Hepatocyte (in vitro differentiated cells): ENCODE data around the gene KIF7. TPM values are rescaled to one million over a fixed set of nuclear protein-coding genes. Genes with fewer than 3 reads are reported as not detected.

ENCODE experiments used
- DNase-seq: peaks from one replicate; pipeline ENCODE4 v3.0.0-alpha.2; 2016; ENCODE audit warnings: low spot score
- H2AFZ ChIP-seq: fragments of 200-600 bp; sonication (generic); 2 replicates; pipeline ENCODE4 v1.6.0; 2016; ENCODE audit warnings: antibody characterized with exemption, mild to moderate bottlenecking
- H3K27ac ChIP-seq: fragments of 200-600 bp; sonication (generic); 2 replicates; pipeline ENCODE4 v1.5.1; 2016; ENCODE audit warnings: mild to moderate bottlenecking
- H3K27me3 ChIP-seq: fragments of 200-600 bp; sonication (generic); 2 replicates; pipeline ENCODE4 v1.6.1; 2016
- H3K36me3 ChIP-seq: fragments of 200-600 bp; sonication (generic); replicated peaks from 2 replicates; pipeline ENCODE4 v1.5.1; 2016; ENCODE audit warnings: low read depth; ENCODE audit not compliant: insufficient read depth
- H3K4me1 ChIP-seq: fragments of 200-600 bp; sonication (generic); 2 replicates; pipeline ENCODE4 v1.5.1; 2016; ENCODE audit warnings: mild to moderate bottlenecking, moderate library complexity; ENCODE audit not compliant: insufficient read depth
- H3K4me2 ChIP-seq: fragments of 200-600 bp; sonication (generic); 2 replicates; pipeline ENCODE4 v1.6.0; 2016
- H3K4me3 ChIP-seq: fragments of 200-600 bp; sonication (generic); 2 replicates; pipeline ENCODE4 v1.5.1; 2016; ENCODE audit warnings: mild to moderate bottlenecking
- H3K79me2 ChIP-seq: fragments of 200-600 bp; sonication (generic); 2 replicates; pipeline ENCODE4 v1.6.0; 2017; ENCODE audit warnings: mild to moderate bottlenecking
- H3K9me2 ChIP-seq: fragments of 200-600 bp; sonication (generic); replicated peaks from 2 replicates; pipeline ENCODE4 v1.6.0; 2017; ENCODE audit warnings: mild to moderate bottlenecking; ENCODE audit not compliant: insufficient read depth
- H3K9me3 ChIP-seq: fragments of 200-600 bp; sonication (generic); 2 replicates; pipeline ENCODE4 v1.5.1; 2016; ENCODE audit warnings: low read depth, mild to moderate bottlenecking
- H4K20me1 ChIP-seq: fragments of 200-600 bp; sonication (generic); 2 replicates; pipeline ENCODE4 v1.6.0; 2016; ENCODE audit warnings: mild to moderate bottlenecking; ENCODE audit not compliant: insufficient read depth, poor library complexity, severe bottlenecking
- CTCF ChIP-seq: fragments of 200-600 bp; sonication (generic); IDR thresholded peaks from 2 replicates; pipeline ENCODE4 v1.5.1; 2016; ENCODE audit warnings: antibody characterized with exemption, mild to moderate bottlenecking; ENCODE audit not compliant: poor library complexity
- EZH2 ChIP-seq: fragments of 200-600 bp; sonication (generic); IDR thresholded peaks from 2 replicates; pipeline ENCODE4 v1.6.1; 2016; ENCODE audit warnings: antibody characterized with exemption, mild to moderate bottlenecking, borderline replicate concordance
- EZH2phosphoT487 ChIP-seq: fragments of 200-600 bp; sonication (generic); IDR thresholded peaks from one replicate; pipeline ENCODE4 v1.6.1; 2018; ENCODE audit warnings: antibody characterized with exemption, mild to moderate bottlenecking, low read depth, moderate library complexity; ENCODE audit not compliant: unreplicated experiment, severe bottlenecking
- WGBS: methylation state at CpG from one replicate; pipeline ENCODE4 v1.1.6; 2016; ENCODE audit warnings: low lambda C conversion rate; ENCODE audit errors: missing lambda C conversion rate; 5-methylcytosine and 5-hydroxymethylcytosine counted together
- polyA plus RNA-seq: library from polyadenylated mRNA; unstranded; fragments of >200 nt; fragmentation: Nextera tagmentation; extraction: Ambion mirVana; gene quantifications from 2 replicates; pipeline ENCODE4 v1.2.1, GENCODE V29; 2016
- total RNA-seq: library from RNA; depleted of rRNA; stranded (reverse); fragments of >200 nt; gene quantifications from 2 replicates; pipeline ENCODE4 v1.2.3, GENCODE V29; 2014

KIF7 gene
- total and polyA plus RNA-seq, 2 experiments from 2014 or later, result 3.1 to 5.3 TPM

- TF ChIP-seq EZH2phosphoT487 (no peak), CTCF (no peak), EZH2 (no peak)
- Histone ChIP-seq H3K27ac (peak overlapping the region; percentile 79), H3K4me2 (peak overlapping the region; percentile 53), H3K9me3 (no peaks in the 10 kb centered on the region), H3K9me2 (no peaks in the 10 kb centered on the region), H2AFZ (peak overlapping the region; percentile 53), H4K20me1 (no peaks in the 10 kb centered on the region), H3K79me2 (no peaks in the 10 kb centered on the region), H3K4me3 (no peak overlapping the region), H3K36me3 (no peaks in the 10 kb centered on the region), H3K27me3 (no peaks in the 10 kb centered on the region), H3K4me1 (peaks cover 12% of the 10 kb centered on the region)
- 53% methylated on average over 11 of the region's 11 CpGs for WGBS
- DNase-seq, result peak; percentile 72
These were observed 7.8 kb upstream of the KIF7 start for GRCh38 chr15:89662893-89663626.

- no peaks in the 10 kb centered on the region for H3K9me3 ChIP-seq
- no peak overlapping the region for H2AFZ ChIP-seq
- H3K9me2 ChIP-seq, result no peaks in the 10 kb centered on the region
- no peak overlapping the region for H3K4me3 ChIP-seq
- 95% methylated on average over 2 of the region's 2 CpGs for WGBS
- no peaks in the 10 kb centered on the region for H3K79me2 ChIP-seq
- H3K27ac ChIP-seq, result no peak overlapping the region
- no peaks in the 10 kb centered on the region for H3K27me3 ChIP-seq
- peaks cover 6% of the 10 kb centered on the region for H3K4me1 ChIP-seq
- no peaks in the 10 kb centered on the region for H4K20me1 ChIP-seq
- no peak for DNase-seq
- TF ChIP-seq EZH2phosphoT487 (no peak), CTCF (no peak), EZH2 (no peak)
- H3K36me3 ChIP-seq, result no peaks in the 10 kb centered on the region
- no peak overlapping the region for H3K4me2 ChIP-seq
These were observed 5.3 kb upstream of the KIF7 start for GRCh38 chr15:89660556-89660955.

GRCh38 chr15:89659295-89659694 is 4.0 kb upstream of the KIF7 start:
- H4K20me1 ChIP-seq, result no peaks in the 10 kb centered on the region
- no peak overlapping the region for H3K4me3 ChIP-seq
- no peak overlapping the region for H3K4me2 ChIP-seq
- H3K27me3 ChIP-seq, result no peaks in the 10 kb centered on the region
- WGBS, result 91% methylated on average over 2 of the region's 2 CpGs
- H3K27ac ChIP-seq, result no peak overlapping the region
- H3K36me3 ChIP-seq, result no peaks in the 10 kb centered on the region
- H3K79me2 ChIP-seq, result no peaks in the 10 kb centered on the region
- TF ChIP-seq CTCF (no peak), EZH2phosphoT487 (no peak), EZH2 (no peak)
- H2AFZ ChIP-seq, result no peak overlapping the region
- H3K9me3 ChIP-seq, result no peaks in the 10 kb centered on the region
- no peak for DNase-seq
- H3K4me1 ChIP-seq, result no peaks in the 10 kb centered on the region
- no peaks in the 10 kb centered on the region for H3K9me2 ChIP-seq
